HG03039 (cell line): ENCODE results near the gene SERHL2.
"Not testable (repeated sequence)": the region's sequence is repeated elsewhere in the genome, so short reads cannot be mapped to it uniquely, and the experiment has no call there.

ENCODE experiments used
- ATAC-seq: cut with Tn5 transposase; IDR thresholded peaks from one replicate; pipeline ENCODE4 v1.9.1; 2021; ENCODE audit warnings: mild to moderate bottlenecking, moderate library complexity; ENCODE audit not compliant: unreplicated experiment

Gene SERHL2

DNA sequence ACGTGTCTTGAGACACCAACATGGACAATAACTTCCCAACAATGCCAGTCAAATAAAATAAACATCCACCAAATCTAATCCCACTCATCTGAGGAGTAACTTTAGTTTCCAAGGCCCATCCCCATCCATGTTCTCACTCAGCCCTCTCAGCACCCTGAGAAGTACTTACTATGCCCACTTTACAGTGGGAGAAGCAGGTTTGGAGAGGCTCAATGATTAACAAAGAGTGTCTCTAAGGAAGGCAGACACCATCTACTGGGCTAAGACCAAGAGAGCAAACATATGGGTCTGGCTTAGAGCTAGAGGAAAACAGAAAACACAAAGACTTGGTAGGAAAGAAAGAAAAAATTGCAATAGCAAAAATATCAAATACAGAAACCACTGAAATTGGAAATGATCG lies 49.7 kb downstream of the SERHL2 start:
- ATAC-seq: no peak

DNA sequence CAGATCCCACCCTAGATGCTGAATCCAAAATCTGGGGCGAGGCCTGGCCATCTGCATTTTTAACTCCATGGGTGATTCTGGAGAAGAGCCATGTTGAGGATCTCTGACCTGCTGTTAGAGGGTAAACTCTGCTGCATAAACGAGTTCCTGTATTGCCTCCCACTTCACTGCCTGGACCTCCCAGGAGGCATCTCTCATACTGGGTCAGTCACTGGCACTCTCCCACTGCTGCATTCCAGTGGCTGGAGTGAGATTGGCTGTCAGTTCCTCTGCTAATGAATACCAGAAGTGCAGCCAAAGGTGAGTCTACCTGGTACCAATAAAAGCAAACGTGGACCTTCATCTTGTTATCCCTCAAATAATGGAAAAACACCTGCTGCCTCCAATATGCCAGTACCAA lies 50.6 kb downstream of the SERHL2 start:
- no peak for ATAC-seq

DNA sequence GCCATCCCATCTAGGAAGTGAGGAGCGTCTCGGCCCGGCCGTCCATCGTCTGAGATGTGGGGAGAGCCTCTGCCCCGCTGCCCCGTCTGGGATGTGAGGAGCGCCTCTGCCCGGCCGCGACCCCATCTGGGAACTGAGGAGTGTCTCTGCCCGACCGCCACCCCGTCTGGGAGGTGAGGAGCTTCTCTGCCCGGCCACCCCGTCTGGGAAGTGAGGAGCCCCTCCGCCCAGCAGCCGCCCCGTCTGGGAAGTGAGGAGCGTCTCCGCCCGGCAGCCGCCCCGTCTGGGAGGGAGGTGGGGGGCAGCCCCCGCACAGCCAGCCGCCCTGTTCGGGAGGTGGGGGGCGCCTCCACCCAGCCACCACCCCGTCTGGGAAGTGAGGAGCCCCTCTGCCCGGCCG lies 53.9 kb downstream of the SERHL2 start:
- ATAC-seq: not testable (repeated sequence)

DNA sequence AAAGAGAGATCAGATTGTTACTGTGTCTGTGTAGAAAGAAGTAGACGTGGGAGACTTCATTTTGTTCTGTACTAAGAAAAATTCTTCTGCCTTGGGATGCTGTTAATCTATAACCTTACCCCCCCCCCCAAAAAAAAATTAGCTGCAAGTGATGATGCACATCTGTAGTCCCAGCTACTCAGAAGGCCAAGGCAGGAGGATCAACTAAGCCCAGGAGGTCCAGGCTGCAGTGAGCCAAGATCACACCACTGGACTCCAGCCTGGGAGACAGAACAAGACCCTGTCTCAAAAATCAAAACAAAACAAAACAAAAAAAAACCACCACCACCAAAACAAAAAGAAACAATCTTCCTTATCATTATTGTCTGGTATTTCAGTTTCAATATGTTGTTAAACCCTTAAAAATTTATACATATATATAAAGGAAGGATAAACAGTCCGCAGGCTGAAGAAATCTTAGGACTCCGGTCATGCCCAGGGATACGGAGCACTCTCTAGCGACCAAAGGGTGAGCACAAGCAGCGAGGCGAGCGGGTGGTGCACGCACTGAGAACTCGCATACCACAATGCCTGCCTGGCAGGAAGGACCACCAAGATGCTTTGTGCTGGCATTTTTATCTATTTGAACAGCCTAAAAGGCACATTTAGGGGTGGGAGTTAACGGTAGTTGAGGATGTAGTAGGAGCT lies 54.5 kb downstream of the SERHL2 start:
- ATAC-seq: no peak

DNA sequence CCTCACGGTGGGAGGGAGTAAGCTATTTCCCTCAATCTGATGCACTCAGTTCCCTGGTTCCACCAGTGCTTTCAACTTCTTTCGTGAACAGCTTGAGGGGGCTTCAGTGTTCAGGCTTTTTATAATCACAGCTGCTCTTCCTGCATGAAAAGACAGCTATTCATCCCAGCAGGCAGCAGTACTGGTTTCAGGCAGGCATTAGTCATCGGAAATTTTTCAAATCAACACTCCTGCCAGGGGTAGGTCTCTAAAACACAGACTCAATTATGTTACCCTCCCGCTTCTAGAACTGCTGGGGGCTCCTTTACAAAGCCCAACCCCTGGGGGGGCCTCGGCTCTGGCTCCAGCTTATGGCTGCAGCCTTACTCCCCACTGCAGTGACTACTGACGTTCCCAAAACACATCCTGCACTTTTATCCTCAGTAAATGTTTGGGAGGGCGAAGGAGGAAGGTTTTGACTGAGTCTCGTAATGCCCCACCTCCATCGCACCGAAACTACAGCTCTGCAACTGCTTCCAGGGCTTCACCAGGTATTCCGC lies 55.1 kb downstream of the SERHL2 start:
- no peak for ATAC-seq

DNA sequence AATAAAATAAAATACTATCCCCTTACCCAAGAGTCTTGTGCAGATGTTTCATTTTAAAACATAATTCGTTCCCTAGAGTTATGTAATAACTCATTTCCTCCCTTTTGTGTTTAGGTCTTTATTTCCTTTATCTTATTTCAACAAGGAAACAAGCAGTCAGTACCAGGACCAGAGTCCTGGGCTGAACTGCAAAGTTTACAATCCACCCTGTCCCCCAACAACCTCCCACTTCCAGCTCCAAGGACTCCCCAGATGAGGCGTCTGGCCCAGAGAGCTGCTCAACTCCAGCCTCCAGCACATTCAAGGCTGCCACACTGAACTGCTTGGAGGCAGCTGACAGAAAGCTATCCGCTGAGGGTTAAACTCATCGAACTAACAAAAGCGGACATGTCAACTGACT lies 56.4 kb downstream of the SERHL2 start:
- ATAC-seq: no peak

DNA sequence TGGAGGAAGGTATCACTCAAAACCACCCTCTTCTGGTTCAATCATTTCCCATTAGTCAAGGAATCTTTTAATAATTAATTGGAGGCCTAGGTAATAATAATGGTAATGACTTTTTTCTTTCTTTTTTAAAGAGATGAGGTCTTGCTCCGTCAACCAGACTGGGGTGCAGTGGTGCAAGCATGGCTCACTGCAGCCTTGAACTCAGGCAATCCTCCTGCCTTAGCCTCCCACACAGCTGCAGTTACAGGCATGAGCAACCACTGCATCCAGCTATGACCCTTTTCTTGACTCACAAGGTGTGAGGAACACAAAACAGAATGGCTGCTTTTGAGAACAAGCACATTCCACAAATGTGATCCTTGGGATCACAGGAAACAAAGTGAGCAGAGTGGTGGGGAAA lies 57.3 kb downstream of the SERHL2 start:
- ATAC-seq: no peak

DNA sequence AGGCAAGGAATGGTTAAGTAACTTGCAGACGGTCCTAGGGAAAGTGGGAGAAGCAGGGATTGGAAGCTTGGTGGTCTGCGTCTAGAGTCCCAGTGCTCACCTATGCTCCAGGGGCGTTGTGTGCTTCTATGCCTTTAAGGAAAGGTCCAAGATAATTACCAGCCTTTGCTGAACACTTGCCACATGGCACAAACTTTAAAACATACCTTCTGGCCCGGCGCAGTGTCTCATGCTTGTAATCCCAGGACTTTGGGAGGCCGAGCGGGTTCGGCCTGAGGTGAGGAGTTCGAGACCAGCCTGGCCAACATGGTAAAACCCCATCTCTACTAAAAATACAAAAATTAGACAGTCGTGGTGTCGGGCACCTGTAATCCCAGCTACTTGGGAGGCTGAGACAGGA lies 58.6 kb downstream of the SERHL2 start:
- no peak for ATAC-seq

DNA sequence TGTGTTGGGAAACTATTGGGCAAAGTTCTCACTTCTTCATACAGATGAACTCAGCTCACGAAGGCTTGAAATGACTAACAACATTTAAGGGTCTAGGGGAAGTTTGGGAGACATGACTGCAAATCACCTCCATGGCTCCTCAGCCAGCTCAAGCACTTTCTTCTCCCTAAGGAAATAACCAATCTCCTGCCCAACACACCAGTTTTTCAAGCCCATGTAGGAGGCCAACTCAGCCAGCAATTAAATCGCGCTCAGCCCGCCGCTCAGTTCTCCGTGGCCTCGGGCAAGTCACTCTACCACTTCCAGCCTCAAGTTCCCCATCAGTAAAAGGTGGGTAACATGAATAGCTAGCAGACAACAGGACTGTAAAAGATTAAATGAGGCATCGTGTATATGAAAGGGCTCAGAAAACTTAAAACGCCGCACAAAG lies 60.1 kb downstream of the SERHL2 start:
- ATAC-seq: no peak

DNA sequence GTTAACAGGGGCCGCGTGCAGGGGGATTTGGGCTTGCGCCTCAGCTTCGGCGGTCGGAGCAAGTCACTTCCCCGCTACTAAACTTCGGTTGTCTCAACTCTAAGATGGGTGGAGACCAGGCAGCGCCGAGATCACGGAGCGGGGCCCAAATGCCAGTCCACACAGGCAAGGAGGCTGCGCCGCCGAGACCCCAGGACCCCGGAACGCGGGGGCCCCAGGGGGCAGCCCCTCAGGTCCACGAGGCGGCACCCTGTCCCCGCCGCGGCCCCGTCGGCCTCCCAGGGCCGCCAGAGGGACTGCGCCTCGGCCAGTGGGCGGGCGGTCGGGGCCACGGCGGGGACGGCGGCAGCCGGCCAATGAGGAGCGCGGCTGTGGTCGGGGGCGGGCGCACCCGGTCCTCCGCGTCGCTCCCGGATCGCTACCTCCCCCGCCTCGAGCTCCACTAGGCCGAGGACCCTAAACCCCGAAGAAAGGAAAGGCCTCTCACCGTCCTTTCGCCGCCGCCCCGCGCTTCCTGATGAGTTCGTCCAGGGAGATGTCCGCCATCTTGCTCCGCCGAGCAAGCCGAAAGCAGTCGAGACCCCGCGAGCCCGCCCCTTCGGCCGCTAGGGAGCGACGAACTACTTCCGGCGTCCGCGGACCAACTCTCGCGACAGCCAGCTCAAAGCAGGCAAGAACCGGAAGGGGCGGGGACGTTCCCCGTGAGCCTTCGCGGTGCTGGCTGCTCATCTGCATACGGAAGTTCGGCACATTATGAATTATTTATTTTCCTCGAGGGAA lies 60.7 kb downstream of the SERHL2 start, which contains the start of gene POLDIP3:
Gene POLDIP3 (minus strand): TSS at position 572 of the 780 bp plus-strand sequence. CDS start 26 bp downstream, at position 546.
- peak; percentile 62 for ATAC-seq

DNA sequence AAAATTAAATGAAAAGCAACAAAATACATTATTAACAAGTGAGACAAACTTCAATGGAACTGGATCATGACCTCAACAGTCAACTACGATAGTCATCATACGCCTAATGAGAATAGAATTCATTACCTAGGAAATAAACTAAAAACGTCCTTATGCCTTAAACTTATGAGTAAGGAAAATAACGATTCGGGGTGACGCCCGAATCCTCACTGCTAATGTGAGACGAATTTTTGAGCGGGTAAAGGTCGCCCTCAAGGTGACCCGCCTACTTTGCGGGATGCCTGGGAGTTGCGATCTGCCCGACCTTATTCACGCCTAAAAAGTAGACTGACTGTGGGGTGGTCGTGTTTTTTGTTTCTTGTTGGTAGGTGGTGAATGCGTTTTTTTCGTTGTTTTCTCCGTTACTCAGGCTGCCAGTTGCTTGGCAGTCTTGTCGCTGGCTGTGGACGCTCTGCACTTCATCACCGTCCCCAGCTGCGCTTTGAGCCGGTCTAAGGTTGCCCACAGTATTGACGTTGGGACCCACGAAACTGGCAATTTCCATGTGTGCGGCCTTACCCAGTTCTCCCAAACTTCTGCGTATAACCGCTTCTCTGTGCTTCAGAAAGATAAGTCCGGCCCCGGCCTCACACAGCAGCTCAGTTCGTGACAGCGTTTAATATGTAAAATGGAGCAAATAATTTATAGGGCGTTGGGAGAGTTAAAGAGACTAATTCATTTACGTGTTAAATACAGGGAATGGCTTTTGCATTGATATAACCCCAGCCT lies 61.5 kb downstream of the SERHL2 start:
- ATAC-seq: peak; percentile 44

DNA sequence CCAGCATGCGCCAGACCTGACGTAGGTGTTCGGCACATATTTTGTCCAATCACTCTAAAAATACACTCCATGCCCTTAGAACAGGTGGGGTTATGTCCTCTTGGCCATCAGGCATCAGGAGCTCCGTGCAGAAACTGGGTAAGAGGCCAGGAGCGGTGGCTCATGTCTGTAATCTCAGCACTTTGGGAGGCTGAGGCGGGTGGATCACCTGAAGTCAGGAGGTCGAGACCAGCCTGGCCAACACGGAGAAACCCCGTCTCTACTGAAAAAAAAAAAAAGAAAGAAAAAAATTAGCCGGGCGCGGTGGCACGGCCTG lies 62.1 kb downstream of the SERHL2 start:
- ATAC-seq: not testable (repeated sequence)

DNA sequence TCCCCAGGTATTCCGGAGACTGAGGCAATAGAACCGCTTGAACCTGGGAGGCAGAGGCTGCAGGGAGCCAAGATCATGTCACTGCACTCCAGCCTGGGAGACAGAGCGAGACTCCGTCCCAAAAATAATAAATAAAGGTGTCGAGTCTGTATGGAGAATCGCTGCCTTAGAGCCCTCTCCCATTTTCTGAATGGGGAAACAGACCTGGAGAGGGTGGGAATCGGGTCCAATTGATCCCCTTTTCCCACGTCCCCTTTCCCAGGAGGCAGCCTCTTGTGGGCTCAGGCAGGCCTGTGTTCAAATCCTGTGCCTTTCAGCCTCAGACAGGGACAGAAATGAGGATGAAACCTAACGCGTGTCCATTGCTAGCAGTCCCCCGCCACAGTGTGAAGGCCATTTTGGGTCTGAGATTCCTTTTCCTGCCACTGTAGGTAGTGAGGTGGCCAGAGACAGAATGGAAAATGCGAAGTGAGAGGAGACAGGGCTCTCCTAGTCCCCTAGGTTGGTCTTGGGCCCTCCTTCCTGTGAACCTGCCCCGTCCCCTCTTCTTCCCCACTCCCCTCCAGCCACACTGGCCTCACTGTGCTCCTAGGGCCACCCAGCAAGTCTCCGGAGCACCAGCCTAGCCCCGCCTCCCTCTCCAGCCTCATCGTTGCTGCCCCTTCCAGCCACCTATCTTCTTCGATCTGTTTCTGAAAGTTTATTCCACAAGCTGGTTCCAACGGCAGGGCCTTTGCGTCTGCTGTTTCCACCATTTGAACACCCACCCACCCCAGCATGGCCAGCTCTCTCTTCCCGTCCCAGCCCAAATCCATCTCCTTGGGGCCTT lies 63.6 kb downstream of the SERHL2 start:
- ATAC-seq: no peak

DNA sequence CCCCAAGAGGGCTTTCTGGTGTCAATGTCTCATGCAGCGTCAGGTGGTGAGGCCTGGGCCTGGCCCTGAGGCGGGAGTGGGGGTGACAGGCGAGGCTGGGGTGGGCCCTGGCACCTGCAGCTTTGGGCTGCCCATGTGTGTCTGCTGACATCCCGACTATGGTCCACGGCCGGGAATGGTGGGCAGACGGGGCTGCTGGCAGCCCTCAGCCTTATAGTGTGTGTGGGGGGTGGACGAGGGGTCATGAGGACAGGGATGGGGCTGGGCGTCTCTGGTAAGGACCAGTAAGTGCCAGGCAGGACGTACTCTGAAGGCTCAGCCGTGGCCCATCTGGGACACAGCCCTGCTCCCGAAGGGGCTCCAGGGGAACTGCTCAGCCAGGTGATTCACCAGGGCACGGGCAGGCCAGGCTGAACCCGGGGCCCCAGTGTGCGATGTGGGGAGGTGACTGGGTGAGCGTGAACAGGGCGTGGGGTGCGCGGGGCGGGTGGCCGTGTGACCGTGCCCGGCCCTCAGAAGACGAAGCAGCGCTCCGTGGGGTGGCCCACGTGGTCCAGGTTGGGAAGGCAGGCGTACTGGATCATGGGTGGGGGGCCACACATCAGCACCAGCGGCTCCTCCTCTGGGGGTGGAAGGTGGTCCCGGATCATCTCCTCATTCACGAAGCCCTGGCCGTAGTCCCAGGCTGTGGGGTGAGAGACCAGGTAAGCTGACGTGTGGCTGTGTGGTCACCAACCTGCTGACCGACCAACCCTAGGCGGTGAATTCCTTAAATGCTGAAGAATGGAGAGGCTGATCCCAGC lies 65.7 kb downstream of the SERHL2 start:
- ATAC-seq: no peak

DNA sequence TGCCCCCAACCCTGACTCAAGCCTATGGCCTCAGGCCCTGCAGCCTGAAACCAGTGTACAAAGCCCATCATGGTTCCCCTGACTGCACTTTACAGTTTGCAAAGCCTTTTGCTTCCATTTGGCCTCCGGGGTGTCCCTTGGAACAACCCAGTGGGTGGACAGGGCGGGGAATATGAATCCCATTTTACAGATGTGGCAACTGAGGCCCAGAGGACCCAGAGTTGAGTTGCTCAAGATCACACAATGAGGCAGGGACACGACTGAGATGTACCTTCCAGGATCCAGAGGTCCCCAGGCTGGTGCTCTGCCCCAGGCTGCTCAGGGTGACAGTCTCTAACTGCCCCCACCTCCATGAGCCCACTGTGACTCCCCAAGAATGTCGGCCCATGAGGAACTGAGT lies 66.3 kb downstream of the SERHL2 start:
- no peak for ATAC-seq

DNA sequence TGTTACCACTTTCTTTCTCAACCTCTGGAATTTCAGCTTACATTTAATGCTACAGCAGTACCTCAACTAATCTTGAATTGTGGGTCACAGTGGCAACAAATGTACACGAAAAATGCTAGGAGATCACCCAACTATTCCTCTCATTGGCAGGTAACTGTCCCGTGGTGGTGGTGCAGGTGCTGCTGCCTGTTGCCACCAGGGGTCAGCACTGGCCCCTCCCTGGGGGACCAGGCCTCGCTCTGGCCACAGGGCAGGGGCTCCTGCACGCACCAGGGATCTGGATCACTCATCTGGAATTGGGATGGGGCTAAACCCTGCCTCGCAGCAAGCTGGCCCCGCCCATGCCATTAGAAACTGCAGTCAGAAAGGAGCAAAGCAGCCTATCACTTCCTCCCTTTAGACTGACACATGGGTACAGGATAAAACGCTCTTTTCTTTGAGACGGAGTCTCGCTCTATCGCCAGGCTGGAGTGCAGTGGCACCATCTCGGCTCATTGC lies 67.8 kb downstream of the SERHL2 start:
- no peak for ATAC-seq

DNA sequence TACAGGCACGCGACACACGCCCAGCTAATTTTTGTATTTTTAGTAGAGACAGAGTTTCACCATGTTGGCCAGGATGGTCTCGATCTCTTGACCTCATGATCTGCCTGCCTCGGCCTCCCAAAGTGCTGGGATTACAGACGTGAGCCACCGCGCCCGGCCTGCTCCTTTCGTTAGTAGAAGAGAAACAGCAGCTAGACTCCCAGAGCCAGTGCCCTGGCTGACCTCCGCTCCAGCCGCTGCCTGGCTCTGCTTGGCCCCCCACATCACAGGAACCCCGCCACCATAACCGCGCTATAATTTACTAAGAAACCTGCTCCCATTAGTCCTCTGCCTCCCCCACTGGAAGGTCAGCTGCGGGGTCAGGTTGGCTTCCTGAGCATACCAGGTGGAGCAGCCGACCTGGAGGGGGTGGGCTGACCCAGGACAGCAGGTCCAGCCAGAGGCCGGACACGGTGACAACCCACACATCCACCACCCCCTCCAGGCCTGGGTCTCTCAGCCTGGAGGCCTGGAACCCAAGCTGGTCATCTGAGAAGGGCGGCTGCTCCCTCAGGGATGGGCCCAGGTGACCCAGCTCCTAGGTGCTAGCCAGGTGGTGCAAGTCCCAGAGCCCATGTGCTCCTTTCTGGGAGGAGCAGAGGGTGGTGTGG lies 68.4 kb downstream of the SERHL2 start:
- ATAC-seq: no peak

DNA sequence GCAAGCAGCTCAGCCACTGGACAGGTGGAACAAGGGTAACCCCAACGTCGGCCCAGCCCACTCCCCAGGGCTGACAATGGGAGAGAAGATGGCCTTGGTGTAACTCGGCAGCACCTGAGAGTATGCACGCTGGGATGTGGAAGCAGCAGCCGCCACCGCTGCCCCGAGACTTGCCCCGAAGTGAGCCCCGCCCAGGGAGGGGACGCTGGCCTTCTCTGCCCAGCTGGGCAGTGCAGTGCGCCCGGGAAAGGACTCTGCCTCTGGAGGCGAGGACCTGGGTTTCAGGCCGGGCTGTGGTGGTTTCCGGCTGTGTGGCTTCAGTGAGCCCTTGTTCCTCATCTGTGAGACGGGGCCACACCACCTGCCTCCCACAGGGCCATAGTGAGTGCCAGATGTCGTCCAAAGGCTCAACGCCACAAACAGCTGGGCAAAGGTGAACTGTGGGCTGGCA lies 69.6 kb downstream of the SERHL2 start:
- ATAC-seq: no peak
